ENCODE measurements around the gene TMEM19.

GRCh38 chr12:71694099-71694820 is 8.4 kb downstream of the TMEM19 start:
- no peak for TF ChIP-seq POLR2A (IDR thresholded peaks at IDR 0.05; ENCODE audit: low read length)
- TF ChIP-seq GATA1 (IDR thresholded peaks at IDR 0.05; ENCODE audit: low read depth, low read length): no peak

Measured in erythroblast (primary cell).